ENCODE measurements around the gene PPM1A.

DNA sequence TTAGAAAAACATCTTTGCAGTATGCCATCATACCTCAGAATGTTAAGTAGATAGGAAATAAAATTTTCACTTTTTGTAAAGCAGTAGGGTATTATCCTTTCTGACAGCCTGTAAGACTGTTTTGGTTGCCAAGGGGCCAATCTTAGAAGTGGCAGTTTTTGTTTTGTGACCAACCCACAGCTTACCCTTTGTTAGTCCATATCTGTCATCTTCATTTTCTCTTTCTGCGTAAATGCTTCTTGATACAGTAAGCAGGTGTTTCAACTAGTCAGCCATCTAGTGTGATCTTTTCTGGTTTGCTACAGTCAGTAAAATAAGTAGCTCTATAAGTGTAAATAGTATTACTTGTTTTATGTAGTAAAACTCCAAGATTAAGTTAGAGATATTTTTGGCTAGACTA lies 8.8 kb downstream of the PPM1A start:
- TF ChIP-seq, protein P1, sequence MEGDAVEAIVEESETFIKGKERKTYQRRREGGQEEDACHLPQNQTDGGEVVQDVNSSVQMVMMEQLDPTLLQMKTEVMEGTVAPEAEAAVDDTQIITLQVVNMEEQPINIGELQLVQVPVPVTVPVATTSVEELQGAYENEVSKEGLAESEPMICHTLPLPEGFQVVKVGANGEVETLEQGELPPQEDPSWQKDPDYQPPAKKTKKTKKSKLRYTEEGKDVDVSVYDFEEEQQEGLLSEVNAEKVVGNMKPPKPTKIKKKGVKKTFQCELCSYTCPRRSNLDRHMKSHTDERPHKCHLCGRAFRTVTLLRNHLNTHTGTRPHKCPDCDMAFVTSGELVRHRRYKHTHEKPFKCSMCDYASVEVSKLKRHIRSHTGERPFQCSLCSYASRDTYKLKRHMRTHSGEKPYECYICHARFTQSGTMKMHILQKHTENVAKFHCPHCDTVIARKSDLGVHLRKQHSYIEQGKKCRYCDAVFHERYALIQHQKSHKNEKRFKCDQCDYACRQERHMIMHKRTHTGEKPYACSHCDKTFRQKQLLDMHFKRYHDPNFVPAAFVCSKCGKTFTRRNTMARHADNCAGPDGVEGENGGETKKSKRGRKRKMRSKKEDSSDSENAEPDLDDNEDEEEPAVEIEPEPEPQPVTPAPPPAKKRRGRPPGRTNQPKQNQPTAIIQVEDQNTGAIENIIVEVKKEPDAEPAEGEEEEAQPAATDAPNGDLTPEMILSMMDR (IDR thresholded peaks at IDR 0.05 in 4 of 5, conservative IDR thresholded peaks at IDR 0.05 in 1 of 5): no peak
- TF ChIP-seq POLR2A (IDR thresholded peaks at IDR 0.05): no peak

Measured in gastrocnemius medialis (tissue), 4 donors.